ENCODE measurements around the gene DES. TPM values are rescaled to one million over a fixed set of nuclear protein-coding genes. Genes with fewer than 3 reads are reported as not detected.

DES gene
- total RNA-seq, 2 donors from 2014 or later: 12.7 to 23.1 TPM

DNA sequence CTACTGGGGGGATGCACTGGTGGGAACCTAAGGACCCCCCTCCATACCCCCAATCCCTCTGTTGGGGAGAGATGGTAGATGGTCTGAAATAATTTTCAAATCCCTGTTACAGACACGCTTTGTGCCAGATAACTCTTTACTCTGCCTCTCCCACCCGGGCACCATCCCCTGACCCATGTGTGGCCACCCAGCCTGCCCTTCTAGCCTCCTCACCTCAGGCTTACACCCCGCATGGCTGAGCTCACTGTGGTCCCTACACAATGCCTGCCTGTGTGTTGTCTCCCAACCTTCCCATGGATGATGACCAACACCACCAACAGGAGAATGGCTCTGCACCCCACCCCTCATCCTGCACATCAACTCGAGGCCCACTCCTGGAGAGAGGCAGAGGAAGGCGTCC, 31.4 kb downstream of the DES start:
- Histone ChIP-seq H3K27me3 (peaks cover 0 to 13% of the 10 kb centered on the region in 2 donors), H3K36me3 (replicated peaks in 1 of 2; ENCODE audit: insufficient read depth in 1 of 2, low read depth in 2 of 2) (no peaks in the 10 kb centered on the region), H3K27ac (no peak overlapping the region), H3K4me3 (no peak overlapping the region), H3K4me1 (peaks cover 18% of the 10 kb centered on the region), H3K9me3 (no peaks in the 10 kb centered on the region)
- DNase-seq (no peak), ATAC-seq (no peak)
- WGBS, 2 donors: 69 to 76% methylated on average over 5 of the region's 5 CpGs
- intact Hi-C loops (cut with DNase I): no loop called here
- no peak for TF ChIP-seq POLR2A (IDR thresholded peaks at IDR 0.05)
- TF ChIP-seq, protein P1, sequence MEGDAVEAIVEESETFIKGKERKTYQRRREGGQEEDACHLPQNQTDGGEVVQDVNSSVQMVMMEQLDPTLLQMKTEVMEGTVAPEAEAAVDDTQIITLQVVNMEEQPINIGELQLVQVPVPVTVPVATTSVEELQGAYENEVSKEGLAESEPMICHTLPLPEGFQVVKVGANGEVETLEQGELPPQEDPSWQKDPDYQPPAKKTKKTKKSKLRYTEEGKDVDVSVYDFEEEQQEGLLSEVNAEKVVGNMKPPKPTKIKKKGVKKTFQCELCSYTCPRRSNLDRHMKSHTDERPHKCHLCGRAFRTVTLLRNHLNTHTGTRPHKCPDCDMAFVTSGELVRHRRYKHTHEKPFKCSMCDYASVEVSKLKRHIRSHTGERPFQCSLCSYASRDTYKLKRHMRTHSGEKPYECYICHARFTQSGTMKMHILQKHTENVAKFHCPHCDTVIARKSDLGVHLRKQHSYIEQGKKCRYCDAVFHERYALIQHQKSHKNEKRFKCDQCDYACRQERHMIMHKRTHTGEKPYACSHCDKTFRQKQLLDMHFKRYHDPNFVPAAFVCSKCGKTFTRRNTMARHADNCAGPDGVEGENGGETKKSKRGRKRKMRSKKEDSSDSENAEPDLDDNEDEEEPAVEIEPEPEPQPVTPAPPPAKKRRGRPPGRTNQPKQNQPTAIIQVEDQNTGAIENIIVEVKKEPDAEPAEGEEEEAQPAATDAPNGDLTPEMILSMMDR (IDR thresholded peaks at IDR 0.05): no peak

DNA sequence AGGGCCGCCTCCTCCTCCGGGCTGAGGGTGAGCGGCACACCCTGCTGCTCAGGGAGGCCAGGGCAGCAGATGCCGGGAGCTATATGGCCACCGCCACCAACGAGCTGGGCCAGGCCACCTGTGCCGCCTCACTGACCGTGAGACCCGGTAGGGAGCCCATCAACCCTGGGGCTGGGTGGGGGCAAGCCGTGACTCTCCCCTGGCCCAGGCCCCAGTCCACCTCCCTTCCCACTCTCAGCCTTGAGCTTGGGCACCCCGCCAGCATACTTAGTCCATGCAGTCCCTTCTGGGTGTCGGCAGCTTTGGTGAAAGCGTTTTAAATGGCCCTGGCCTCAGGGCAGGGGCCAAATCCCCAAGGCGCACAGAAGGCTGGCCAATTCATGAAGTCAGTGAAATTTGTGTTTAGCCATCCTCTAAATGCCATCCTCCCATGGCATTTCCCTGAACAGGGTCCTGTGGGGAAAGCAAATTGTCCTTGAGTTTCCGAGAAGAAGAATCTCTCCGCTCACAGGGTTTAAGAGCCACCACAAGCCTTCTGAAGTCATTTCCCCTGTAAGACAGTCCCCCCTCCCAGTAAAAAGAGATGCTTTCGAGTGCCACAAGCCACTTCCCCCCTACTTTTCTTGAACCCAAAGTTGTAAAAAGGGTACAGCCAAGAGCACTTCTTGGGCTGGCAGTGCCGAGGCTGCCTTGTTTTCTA, 33.6 kb downstream of the DES start:
- no peaks in the 10 kb centered on the region for H3K9me3 ChIP-seq
- ATAC-seq (no peak), DNase-seq (peak in 1 of 4 donors; percentile 18)
- H3K27me3 ChIP-seq: peaks cover 0 to 13% of the 10 kb centered on the region in 2 donors
- H3K27ac ChIP-seq: no peak overlapping the region
- peaks cover 18% of the 10 kb centered on the region for H3K4me1 ChIP-seq
- H3K4me3 ChIP-seq: no peak overlapping the region
- intact Hi-C loops (cut with DNase I): no loop called here
- TF ChIP-seq, protein P1 (IDR thresholded peaks at IDR 0.05): no peak
- TF ChIP-seq POLR2A (IDR thresholded peaks at IDR 0.05): no peak
- WGBS, 2 donors: 64 to 66% methylated on average over 8 to 15 of the region's 18 CpGs
- no peaks in the 10 kb centered on the region for H3K36me3 ChIP-seq (replicated peaks in 1 of 2; ENCODE audit: insufficient read depth in 1 of 2, low read depth in 2 of 2)

GRCh38 chr2:219452361-219453317, 34.5 kb downstream of the DES start:
- Histone ChIP-seq H3K4me3 (no peak overlapping the region), H3K27ac (no peak overlapping the region), H3K9me3 (no peaks in the 10 kb centered on the region), H3K36me3 (replicated peaks in 1 of 2; ENCODE audit: insufficient read depth in 1 of 2, low read depth in 2 of 2) (no peaks in the 10 kb centered on the region), H3K4me1 (peaks cover 18% of the 10 kb centered on the region), H3K27me3 (peaks cover 0 to 11% of the 10 kb centered on the region in 2 donors)
- TF ChIP-seq POLR2A (IDR thresholded peaks at IDR 0.05): no peak
- TF ChIP-seq, protein P1 (IDR thresholded peaks at IDR 0.05): no peak
- ATAC-seq: peak; percentile 49
- WGBS, 2 donors: 69 to 74% methylated on average over 22 to 23 of the region's 23 CpGs
- peak in 1 of 4 donors; percentile 28 for DNase-seq
- intact Hi-C loops (cut with DNase I): no loop called here

DNA sequence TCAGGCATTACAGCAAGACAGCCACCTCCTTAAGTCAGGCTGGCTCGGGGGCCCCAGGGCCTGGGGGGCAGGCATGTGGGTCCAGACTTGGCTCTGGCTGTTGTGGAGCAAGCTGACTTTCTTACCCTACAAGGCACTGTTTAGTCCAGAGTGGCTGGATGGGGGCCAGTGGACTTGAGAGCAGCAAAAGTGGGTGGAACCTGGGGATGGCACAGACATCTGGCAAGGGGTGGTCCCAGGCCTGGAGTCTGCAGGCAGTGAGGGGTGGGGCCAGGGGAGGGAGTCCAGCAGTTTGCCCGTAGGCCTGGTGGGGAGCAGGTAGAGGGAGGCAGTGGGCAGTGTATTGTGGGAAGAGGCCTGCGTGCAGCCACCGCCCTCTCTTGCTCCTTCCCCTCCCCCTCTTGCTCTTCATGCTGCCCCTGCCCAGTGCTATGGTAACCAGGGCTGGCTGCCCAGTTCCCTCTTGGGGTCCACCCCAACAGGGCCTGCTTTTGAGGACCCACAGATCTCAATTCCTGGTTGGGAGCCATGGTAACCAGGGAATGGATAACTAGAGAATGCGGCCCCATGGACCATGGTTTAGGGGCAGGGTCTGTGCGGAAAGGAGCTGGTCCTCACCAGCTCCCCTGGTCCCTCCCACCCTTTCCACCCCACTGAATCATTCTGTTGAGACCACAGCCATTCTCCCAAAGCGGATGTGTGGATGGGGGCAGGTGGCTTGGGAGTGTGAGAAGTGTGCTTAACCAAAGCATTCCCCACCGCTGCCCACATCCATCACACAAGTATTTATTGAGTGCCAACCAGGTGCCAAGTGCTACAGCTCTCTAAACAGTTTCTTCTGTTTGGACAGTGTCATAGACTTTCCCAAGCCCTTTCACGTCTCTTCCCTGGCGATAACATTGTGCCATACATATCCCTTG, 35.8 kb downstream of the DES start:
- Histone ChIP-seq H3K36me3 (replicated peaks in 1 of 2; ENCODE audit: insufficient read depth in 1 of 2, low read depth in 2 of 2) (no peaks in the 10 kb centered on the region), H3K9me3 (no peaks in the 10 kb centered on the region), H3K27ac (no peak overlapping the region), H3K27me3 (peaks cover 0 to 3% of the 10 kb centered on the region in 2 donors), H3K4me3 (no peak overlapping the region), H3K4me1 (peaks cover 8% of the 10 kb centered on the region)
- TF ChIP-seq POLR2A (IDR thresholded peaks at IDR 0.05): no peak
- TF ChIP-seq, protein P1 (IDR thresholded peaks at IDR 0.05): no peak
- DNase-seq (peak in 1 of 4 donors; percentile 28), ATAC-seq (no peak)
- WGBS, 2 donors: 73 to 82% methylated on average over 10 of the region's 10 CpGs
- intact Hi-C loops (cut with DNase I): no loop called here

All from body of pancreas (tissue), 4 donors.